T follicular helper cell (primary cell): ENCODE results near the gene MAST2.
"Not testable (repeated sequence)": the region's sequence is repeated elsewhere in the genome, so short reads cannot be mapped to it uniquely, and the experiment has no call there.

Source experiments
- DNase-seq: peaks from one replicate; pipeline ENCODE4 v3.0.0-alpha.2; 2020; ENCODE audit warnings: low read depth

The MAST2 gene

GRCh38 chr1:45857755-45858492 is 54.5 kb downstream of the MAST2 start:
- not testable (repeated sequence) for DNase-seq

DNA sequence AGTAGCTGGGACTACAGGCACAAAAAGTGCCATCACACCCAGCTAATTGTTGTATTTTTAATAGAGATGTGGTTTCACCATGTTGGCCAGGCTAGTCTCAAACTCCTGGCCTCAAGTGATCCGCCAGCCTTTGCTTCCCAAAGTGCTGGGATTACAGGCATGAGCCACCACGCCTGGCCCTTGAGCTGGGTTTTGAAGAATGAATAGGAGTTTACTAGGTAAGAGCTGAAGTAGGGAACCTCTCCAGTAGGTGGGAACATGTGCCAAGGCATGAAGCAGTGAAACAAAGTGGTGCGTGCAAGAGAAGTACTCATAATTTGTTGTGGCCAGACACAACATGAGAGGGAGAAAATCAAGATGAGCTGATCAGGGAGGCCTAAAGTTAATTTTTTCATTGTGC is 55.8 kb downstream of the MAST2 start:
- DNase-seq: no peak

DNA sequence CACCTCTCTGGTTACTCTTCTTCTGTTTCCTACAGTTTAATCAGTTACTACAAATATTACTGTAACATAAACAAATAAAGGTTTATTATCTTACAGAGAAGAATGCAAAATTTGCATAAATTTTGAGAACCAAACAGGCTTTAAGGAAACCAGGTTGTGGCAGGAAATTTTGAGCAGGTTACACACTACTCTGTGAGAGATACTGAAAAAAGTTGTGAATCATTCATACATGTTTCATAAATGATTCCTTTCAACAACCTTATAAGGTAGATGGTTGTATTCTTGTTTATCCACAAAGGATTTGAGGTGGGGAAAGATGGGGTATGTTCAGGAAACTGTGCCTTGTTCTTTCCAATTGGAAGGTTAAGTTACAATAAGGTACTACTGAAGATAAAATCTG is 58.6 kb downstream of the MAST2 start:
- no peak for DNase-seq

GRCh38 chr1:45863218-45863617 is 59.8 kb downstream of the MAST2 start:
- no peak for DNase-seq

DNA sequence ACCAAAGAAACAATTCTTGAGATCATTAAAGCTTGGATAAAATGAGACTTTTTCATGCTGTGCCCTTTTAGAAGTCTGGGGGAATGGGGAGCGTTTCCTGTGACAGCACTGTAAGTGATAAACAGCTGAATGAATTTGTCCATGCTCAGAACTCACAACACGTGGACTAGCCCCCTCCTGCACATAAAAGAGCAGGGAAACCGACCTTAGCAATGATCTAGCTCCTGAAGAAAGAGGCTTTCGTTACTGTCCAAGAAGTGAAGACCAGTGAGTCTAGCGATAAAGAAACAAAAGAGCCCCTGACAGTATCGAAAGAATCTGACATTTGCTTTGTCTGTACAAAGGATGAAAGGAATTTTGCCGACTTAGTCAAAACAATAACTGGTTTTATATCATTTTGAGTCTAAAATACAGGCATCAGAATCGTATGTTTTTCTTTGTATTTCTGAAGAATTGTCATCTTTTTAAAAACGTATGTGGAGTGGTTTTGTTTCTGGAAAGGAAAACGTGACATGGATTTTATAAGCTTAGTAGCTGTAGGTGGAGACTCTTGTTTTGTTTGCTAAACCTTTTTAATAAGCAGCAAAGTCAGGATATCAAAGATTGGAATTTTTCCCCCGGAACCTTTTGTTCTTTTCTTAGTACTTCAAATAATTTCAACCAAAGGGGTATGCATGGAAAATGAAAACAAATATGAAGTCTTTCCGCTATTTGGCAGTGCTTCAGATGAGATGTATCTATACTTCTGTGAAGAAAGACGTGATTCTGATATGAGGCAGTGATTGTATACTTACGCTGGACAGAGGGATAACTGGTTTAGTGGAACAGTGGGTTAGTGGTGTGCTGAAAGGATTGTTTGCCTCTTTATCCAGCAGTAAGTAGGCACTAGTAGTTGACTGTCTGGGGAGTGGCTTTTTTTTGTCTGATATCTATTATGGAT is 61.0 kb downstream of the MAST2 start:
- no peak for DNase-seq

GRCh38 chr1:45867697-45868348 is 64.4 kb downstream of the MAST2 start:
- no peak for DNase-seq

DNA sequence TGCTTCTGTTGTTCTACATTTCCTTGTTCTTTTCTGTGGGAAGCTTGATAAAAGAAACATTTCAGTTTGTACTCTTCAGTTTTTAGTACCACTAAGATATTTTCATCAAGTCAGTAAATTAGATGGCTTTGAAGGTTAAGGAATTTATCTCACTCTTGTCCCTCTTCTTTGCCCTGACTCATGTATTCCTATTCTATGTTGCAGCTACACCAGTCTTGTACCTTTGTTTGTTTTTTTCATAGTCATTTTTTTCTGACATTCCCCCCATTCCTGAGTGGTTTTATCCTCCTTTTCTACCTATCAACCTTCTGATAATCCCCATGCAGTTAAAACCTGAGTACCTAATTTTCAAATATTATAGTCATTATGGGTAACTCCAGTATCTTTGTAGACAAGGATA is 65.4 kb downstream of the MAST2 start:
- DNase-seq: no peak

- DNase-seq: no peak
Observed at GRCh38 chr1:45870500-45870899, 67.1 kb downstream of the MAST2 start.

DNA sequence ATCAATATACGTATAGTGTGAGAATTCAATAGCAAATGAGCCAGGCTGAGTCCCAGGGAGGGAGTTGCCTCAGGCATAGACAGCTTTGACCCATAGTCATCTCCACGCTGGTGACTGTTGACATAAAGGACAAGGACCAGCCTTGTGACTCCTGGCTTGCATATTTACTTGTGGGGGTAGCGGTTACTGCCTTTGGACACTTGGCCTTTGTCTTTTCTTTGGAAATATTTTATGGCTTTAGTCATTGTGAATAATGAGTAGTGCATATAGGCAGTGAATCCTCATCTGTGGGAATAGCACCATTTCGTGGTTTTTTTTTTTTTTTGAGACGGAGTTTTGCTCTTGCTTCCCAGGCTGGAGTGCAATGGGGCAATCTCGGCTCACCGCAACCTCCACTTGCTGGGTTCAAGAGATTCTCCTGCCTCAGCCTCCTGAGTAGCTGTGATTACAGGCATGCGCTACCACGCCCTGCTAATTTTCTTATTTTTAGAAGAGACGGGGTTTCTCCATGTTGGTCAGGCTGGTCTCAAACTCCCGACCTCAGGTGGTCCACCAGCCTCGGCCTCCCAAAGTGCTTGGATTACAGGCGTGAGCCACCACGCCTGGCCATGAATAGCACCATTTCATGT is 68.9 kb downstream of the MAST2 start:
- not testable (repeated sequence) for DNase-seq

- DNase-seq: no peak
Observed at GRCh38 chr1:45876000-45876617, 72.7 kb downstream of the MAST2 start.

DNA sequence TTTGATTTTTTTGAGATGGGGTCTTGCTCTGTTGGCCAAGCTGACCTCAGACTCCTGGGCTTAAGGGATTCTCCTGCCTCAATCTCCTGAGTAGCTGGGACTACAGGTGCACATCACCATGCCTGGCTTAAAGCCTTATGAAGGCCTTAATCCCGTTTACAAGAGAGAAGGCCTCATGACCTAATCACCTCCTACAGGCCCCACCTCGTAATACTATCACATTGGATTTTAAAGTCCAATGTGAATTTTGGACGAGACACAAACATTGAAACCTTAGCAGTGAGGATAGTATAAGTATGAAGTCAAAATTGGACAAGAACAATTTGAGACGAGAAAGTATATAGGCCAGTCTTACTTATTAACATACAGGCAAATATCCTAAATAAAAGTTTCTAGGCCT is 73.9 kb downstream of the MAST2 start:
- DNase-seq: no peak

DNA sequence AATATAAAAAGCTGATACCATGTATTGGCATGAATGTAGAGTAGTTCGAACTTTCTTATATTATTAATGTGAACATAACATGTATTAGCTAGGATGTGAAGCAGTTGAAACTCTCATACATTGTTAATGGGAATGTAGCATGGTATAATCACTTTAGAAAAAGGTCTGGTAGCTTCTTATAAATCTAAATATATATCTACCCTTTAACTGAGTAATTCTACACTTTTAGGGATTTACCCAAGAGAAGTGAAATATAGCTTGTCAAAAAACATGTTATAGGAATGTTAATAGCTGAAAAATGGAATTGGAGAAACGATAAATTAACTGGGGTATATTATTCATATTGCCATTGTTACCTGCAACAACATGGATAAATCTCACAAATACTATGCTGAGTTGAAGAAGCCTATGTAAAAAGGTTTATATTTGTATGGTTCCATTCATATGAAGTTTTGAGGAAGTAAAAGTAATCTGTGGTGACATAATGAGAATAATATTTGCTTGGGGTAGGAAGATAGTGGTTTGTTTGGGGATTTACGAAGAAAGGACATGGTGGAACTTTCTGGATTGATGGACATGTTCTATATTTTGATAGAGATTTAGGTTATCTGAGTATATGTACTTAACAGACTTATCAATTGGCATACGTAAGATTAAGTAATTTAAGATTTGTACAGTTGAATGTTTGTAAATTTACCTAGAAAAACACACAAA is 76.6 kb downstream of the MAST2 start:
- DNase-seq: no peak

- no peak for DNase-seq
Observed at GRCh38 chr1:45880930-45881329, 77.5 kb downstream of the MAST2 start.

GRCh38 chr1:45883658-45884057 is 80.2 kb downstream of the MAST2 start:
- no peak for DNase-seq

DNA sequence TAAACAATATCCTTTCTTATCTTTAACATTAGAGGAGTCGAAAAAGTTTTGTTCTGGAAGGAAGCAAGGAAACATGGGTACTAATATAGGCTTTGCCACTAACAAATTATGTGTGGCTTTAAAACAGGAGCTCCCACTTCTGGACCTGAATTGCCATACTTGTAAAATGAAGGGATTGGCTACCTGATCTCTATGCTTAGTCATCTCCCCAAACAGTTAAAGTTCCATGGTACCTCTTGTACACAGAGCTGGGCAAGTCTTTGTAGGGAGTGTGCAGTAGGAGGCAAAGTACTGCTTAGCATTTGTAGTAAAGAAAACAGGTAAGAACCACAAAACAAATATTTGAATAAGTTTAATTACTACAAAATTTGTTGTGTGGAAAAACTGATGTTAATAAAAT is 81.3 kb downstream of the MAST2 start:
- no peak for DNase-seq

DNA sequence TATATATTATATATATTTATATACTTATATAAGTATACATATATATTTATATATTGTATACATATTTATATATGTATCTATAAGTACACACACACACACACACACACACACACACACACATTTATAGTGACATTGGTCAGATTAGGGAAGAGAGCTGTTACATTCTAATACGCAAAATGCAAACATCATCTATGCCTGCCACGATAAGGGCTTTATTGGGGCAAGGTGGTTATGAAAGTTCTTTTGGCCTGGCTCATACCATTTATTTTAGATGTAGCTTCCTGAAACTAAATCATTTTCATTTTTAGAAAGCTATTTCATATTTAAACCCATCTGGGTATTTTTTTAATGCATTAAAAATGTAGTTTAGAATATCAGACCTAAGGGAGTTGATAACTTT is 82.8 kb downstream of the MAST2 start:
- no peak for DNase-seq

GRCh38 chr1:45887156-45887842 is 83.9 kb downstream of the MAST2 start:
- no peak for DNase-seq

GRCh38 chr1:45890078-45890477 is 86.7 kb downstream of the MAST2 start:
- DNase-seq: no peak

DNA sequence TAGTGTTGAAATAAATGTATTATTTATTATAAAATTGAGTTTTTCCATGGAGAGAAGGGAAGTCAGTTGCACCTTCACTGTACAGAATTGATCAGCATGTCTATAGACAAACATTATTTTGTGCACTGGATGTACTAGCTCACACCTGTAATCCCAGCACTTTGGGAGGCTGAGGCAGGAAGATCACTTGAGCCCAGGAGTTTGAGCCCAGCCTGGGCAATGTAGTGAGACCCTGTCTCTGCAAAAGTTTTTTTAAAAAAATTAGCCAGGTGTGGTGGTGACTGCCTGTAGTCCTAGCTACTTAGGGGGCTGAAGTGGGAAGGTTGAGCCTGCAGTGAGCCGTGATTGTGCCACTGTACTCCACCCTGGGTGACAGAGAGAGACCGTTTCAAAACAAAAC is 87.7 kb downstream of the MAST2 start:
- no peak for DNase-seq

DNA sequence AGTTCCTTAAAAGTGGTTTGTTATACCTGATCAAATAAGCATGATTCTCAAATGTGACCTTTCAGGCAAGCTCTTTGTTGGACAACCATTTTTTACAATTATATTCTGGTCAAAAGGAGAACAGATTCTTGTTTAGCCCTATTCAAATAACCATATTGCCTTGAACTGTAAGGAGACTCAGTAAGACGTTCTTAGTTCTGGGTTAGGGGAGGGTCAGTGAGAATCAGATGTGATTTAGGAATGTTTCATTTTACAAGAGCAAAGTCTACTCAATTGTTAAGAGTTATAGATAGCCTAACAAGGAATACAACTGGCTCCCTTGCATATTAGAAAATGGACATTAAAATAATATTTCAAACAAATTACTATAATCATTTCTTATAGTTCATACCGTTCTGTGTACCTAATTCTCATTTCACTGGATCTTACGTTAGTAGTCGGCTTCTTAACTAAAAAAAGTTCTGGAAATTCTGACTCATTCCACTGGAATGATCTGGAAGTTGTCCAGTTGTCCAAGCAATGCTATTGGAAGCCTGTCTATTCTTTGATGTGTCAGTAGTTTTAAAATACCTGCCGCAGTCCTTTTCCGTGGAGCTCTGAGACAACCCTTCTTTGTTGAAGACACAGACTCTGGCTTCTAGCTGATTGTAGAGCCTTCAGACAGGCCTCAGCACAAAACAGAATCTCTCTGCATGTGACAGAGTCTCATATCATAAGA is 88.8 kb downstream of the MAST2 start:
- no peak for DNase-seq
